ENCODE results near the gene MED13L. TPM values are rescaled to one million over a fixed set of nuclear protein-coding genes. Genes with fewer than 3 reads are reported as not detected.

MED13L gene
- total RNA-seq, 1 donor from 2014 or later, result 117 TPM

DNA sequence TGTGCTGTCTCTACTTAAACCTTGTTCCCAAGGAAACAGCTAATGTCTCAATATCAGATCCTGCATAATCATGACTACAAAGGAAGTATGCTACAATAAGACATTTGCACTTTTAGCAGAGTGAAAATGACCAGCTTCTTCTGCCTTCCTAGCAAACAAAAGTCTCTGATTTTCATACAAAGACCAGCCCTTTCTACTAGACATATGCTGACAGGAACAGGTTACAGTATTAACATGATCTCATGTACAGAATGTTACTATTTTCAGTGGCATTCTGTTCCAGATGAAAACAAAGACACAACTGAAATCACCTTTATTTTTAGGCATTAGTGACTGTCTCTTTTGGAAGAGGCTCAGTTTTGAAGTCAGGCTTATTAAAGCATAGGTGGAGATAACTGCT is 228.6 kb downstream of the MED13L start:
- no peak overlapping the region for H3K27ac ChIP-seq
- DNase-seq (ENCODE audit: low spot score in 2 of 2), result no peak
- intact Hi-C loops (cut with DNase I), result no loop called here
- H3K27me3 ChIP-seq, result no peaks in the 10 kb centered on the region
- H3K36me3 ChIP-seq, result no peaks in the 10 kb centered on the region
- no peak overlapping the region for H3K4me3 ChIP-seq
- H3K9me3 ChIP-seq, result no peaks in the 10 kb centered on the region
- TF ChIP-seq, protein P1, sequence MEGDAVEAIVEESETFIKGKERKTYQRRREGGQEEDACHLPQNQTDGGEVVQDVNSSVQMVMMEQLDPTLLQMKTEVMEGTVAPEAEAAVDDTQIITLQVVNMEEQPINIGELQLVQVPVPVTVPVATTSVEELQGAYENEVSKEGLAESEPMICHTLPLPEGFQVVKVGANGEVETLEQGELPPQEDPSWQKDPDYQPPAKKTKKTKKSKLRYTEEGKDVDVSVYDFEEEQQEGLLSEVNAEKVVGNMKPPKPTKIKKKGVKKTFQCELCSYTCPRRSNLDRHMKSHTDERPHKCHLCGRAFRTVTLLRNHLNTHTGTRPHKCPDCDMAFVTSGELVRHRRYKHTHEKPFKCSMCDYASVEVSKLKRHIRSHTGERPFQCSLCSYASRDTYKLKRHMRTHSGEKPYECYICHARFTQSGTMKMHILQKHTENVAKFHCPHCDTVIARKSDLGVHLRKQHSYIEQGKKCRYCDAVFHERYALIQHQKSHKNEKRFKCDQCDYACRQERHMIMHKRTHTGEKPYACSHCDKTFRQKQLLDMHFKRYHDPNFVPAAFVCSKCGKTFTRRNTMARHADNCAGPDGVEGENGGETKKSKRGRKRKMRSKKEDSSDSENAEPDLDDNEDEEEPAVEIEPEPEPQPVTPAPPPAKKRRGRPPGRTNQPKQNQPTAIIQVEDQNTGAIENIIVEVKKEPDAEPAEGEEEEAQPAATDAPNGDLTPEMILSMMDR (IDR thresholded peaks at IDR 0.05), result no peak
- peaks cover 12 to 43% of the 10 kb centered on the region in 2 donors for H3K4me1 ChIP-seq

GRCh38 chr12:116046039-116046438 is 231.5 kb downstream of the MED13L start:
- Histone ChIP-seq H3K27ac (no peak overlapping the region), H3K27me3 (no peaks in the 10 kb centered on the region), H3K9me3 (no peaks in the 10 kb centered on the region), H3K4me3 (no peak overlapping the region), H3K36me3 (no peaks in the 10 kb centered on the region), H3K4me1 (peaks cover 13 to 20% of the 10 kb centered on the region in 2 donors)
- TF ChIP-seq, protein P1 (IDR thresholded peaks at IDR 0.05), result no peak
- intact Hi-C loops (cut with DNase I), result no loop called here
- no peak for DNase-seq (ENCODE audit: low spot score in 2 of 2)

- no peaks in the 10 kb centered on the region for H3K9me3 ChIP-seq
- H3K27me3 ChIP-seq, result no peaks in the 10 kb centered on the region
- H3K4me1 ChIP-seq, result peaks cover 13 to 15% of the 10 kb centered on the region in 2 donors
- no peak overlapping the region for H3K4me3 ChIP-seq
- intact Hi-C loops (cut with DNase I), result no loop called here
- DNase-seq (ENCODE audit: low spot score in 2 of 2), result no peak
- TF ChIP-seq, protein P1 (IDR thresholded peaks at IDR 0.05), result no peak
- H3K27ac ChIP-seq, result no peak overlapping the region
- H3K36me3 ChIP-seq, result no peaks in the 10 kb centered on the region
Observed at GRCh38 chr12:116045150-116045549, 232.3 kb downstream of the MED13L start.

GRCh38 chr12:116043659-116044535 is 233.6 kb downstream of the MED13L start:
- Histone ChIP-seq H3K9me3 (no peaks in the 10 kb centered on the region), H3K27me3 (no peaks in the 10 kb centered on the region), H3K4me1 (peaks cover 8 to 10% of the 10 kb centered on the region in 2 donors), H3K27ac (no peak overlapping the region), H3K4me3 (no peak overlapping the region), H3K36me3 (no peaks in the 10 kb centered on the region)
- DNase-seq (ENCODE audit: low spot score in 2 of 2), result no peak
- intact Hi-C loops (cut with DNase I), result no loop called here
- TF ChIP-seq, protein P1 (IDR thresholded peaks at IDR 0.05), result no peak

DNA sequence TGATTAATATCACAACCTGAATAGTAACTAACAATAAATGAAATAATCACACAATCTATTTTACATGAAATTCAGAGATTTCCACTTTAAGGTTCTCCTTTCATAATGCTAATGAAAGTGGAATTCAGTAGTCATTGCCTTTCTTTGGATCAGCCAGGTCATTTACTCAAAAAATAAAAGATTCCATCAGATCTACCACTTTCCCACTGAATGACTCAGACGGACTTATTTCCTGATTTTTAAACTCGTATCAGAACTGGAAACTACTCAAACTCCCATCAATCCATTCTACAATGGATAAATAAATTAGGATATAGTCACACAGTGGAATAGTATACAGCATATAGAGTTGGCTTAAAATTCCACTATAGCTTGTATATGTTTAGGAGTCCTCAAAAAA is 237.1 kb downstream of the MED13L start:
- Histone ChIP-seq H3K36me3 (no peaks in the 10 kb centered on the region), H3K4me1 (peaks cover 6 to 8% of the 10 kb centered on the region in 2 donors)
- intact Hi-C loops (cut with DNase I), result no loop called here

More for the DNA sequence above, 237.1 kb downstream of the MED13L start:
- no peak for DNase-seq (ENCODE audit: low spot score in 2 of 2)
- Histone ChIP-seq H3K27me3 (no peaks in the 10 kb centered on the region), H3K9me3 (no peaks in the 10 kb centered on the region), H3K4me3 (no peak overlapping the region), H3K27ac (no peak overlapping the region)
- TF ChIP-seq, protein P1 (IDR thresholded peaks at IDR 0.05), result no peak

Data from ascending aorta (tissue), 2 donors.